ENCODE measurements around the gene OTUB1. TPM values are rescaled to one million over a fixed set of nuclear protein-coding genes. Genes with fewer than 3 reads are reported as not detected.

The OTUB1 gene
- total and polyA plus RNA-seq, 2 donors (not counting 1 experiment from before 2014, with no cell fraction given), result 78.2 to 119 TPM

GRCh38 chr11:63985812-63986155 lies 454 bp upstream of the OTUB1 start:
- peak overlapping the region; percentile 92 for H3K4me2 ChIP-seq (replicated peaks; ENCODE audit: low read depth, low read length, poor library complexity, severe bottlenecking)
- ChIA-PET CTCF (interaction anchor here (1.0 to 1.4 kb wide), 2 partner anchors 15 to 148 kb away, joined by 6 to 8 read pairs; partner anchors contain the start of gene MARK2), POLR2A (interaction anchor here (0.6 to 1.3 kb wide), 6 partner anchors 11 to 1521 kb away, joined by 3 to 6 read pairs (median 4); partner anchors contain the start of genes COX8A and MARK2)
- H3K4me1 Mint-ChIP-seq, result peaks cover 43% of the 10 kb centered on the region
- H3K9me3 Mint-ChIP-seq (ENCODE audit: insufficient read depth), result no peaks in the 10 kb centered on the region
- peak overlapping the region; percentile 97 for H3K27ac Mint-ChIP-seq
- peak overlapping the region; percentile 87 for H2AFZ ChIP-seq (ENCODE audit: insufficient read depth, low read depth, low read length, poor library complexity, severe bottlenecking)
- H3K79me2 ChIP-seq (ENCODE audit: control insufficient read depth, insufficient read depth, low read length), result peaks cover 53% of the 10 kb centered on the region
- H3K27me3 Mint-ChIP-seq, result no peaks in the 10 kb centered on the region
- peaks cover 22 to 42% of the 10 kb centered on the region in 2 donors for H3K4me1 ChIP-seq (ENCODE audit: control insufficient read depth in 2 of 2, insufficient read depth in 2 of 2, low read length in 2 of 2)
- DNase-seq (peak; percentile 78), ATAC-seq (ENCODE audit: low read depth) (peak; percentile 68)
- H3K4me3 ChIP-seq (ENCODE audit: control extremely low read depth in 1 of 5, extremely low read depth in 1 of 5, insufficient read depth in 1 of 5, low read depth in 2 of 5, low read length in 4 of 5), result peak overlapping the region; percentile 76 to 96 (median 93)
- H3K27ac ChIP-seq (ENCODE audit: low read length in 2 of 2), result peak overlapping the region; percentile 76 to 94
- H3K36me3 ChIP-seq (replicated peaks in 1 of 2; ENCODE audit: control extremely low read depth in 1 of 2, control insufficient read depth in 1 of 2, extremely low read depth in 1 of 2, insufficient read depth in 2 of 2, low read length in 1 of 2), result peaks cover 4 to 13% of the 10 kb centered on the region in 2 experiments
- no peaks in the 10 kb centered on the region for H3K27me3 ChIP-seq (replicated peaks in 1 of 4; ENCODE audit: control extremely low read depth in 1 of 4, control insufficient read depth in 3 of 4, insufficient read depth in 4 of 4, low read length in 3 of 4)
- peak overlapping the region; percentile 98 for H3K9ac ChIP-seq (ENCODE audit: low read length)
- intact Hi-C loops (cut with micrococcal nuclease), result loop anchor here (1.0 to 5.0 kb wide), 6 partner anchors 11 to 303 kb away; partner anchors contain the start of genes COX8A, MARK2, NAA40 and RTN3
- H3K9me3 ChIP-seq (ENCODE audit: control extremely low read depth in 1 of 3, control insufficient read depth in 2 of 3, insufficient read depth in 1 of 3, low read length in 2 of 3), result no peaks in the 10 kb centered on the region
- WGBS (ENCODE audit: insufficient coverage), result 0% methylated on average over 17 of the region's 18 CpGs
- peaks cover 30% of the 10 kb centered on the region for H4K20me1 ChIP-seq (ENCODE audit: control insufficient read depth, insufficient read depth, low read length, poor library complexity, severe bottlenecking)
- H3K4me3 Mint-ChIP-seq, result peak overlapping the region; percentile 99
- no peak for TF ChIP-seq EZH2 (IDR thresholded peaks at IDR 0.05; ENCODE audit: borderline replicate concordance, insufficient read depth, low read depth, low read length, poor library complexity, severe bottlenecking)
- no peak for TF ChIP-seq CTCF (IDR thresholded peaks at IDR 0.05)

GRCh38 chr11:63986932-63987513 lies 785 bp downstream of the OTUB1 start:
- H3K9ac ChIP-seq (ENCODE audit: low read length), result peak overlapping the region; percentile 98
- no peak for ATAC-seq (ENCODE audit: low read depth)
- ChIA-PET POLR2A (interaction anchor here (1.0 to 1.3 kb wide), 2 partner anchors 11 to 219 kb away, joined by 3 read pairs; no protein-coding TSS in a partner anchor), CTCF (interaction anchor here (1.0 to 1.1 kb wide), 2 partner anchors 13 to 209 kb away, joined by 4 to 5 read pairs; no protein-coding TSS in a partner anchor)
- peak overlapping the region in 1 of 2 donors; percentile 94 for H3K27ac ChIP-seq (ENCODE audit: low read length in 2 of 2)
- peaks cover 22 to 32% of the 10 kb centered on the region in 2 donors for H3K4me1 ChIP-seq (ENCODE audit: control insufficient read depth in 2 of 2, insufficient read depth in 2 of 2, low read length in 2 of 2)
- H3K27me3 ChIP-seq (replicated peaks in 1 of 4; ENCODE audit: control extremely low read depth in 1 of 4, control insufficient read depth in 3 of 4, insufficient read depth in 4 of 4, low read length in 3 of 4), result no peaks in the 10 kb centered on the region
- H3K79me2 ChIP-seq (ENCODE audit: control insufficient read depth, insufficient read depth, low read length), result peaks cover 50% of the 10 kb centered on the region
- H3K27me3 Mint-ChIP-seq, result no peaks in the 10 kb centered on the region
- peak overlapping the region; percentile 92 for H3K4me2 ChIP-seq (replicated peaks; ENCODE audit: low read depth, low read length, poor library complexity, severe bottlenecking)
- WGBS (ENCODE audit: insufficient coverage), result 59% methylated on average over 24 of the region's 25 CpGs
- H4K20me1 ChIP-seq (ENCODE audit: control insufficient read depth, insufficient read depth, low read length, poor library complexity, severe bottlenecking), result peaks cover 43% of the 10 kb centered on the region
- peaks cover 5 to 22% of the 10 kb centered on the region in 2 experiments for H3K36me3 ChIP-seq (replicated peaks in 1 of 2; ENCODE audit: control extremely low read depth in 1 of 2, control insufficient read depth in 1 of 2, extremely low read depth in 1 of 2, insufficient read depth in 2 of 2, low read length in 1 of 2)
- no peak for TF ChIP-seq CTCF (IDR thresholded peaks at IDR 0.05)
- no peak for TF ChIP-seq EZH2 (IDR thresholded peaks at IDR 0.05; ENCODE audit: borderline replicate concordance, insufficient read depth, low read depth, low read length, poor library complexity, severe bottlenecking)
- peak overlapping the region; percentile 76 to 96 (median 93) for H3K4me3 ChIP-seq (ENCODE audit: control extremely low read depth in 1 of 5, extremely low read depth in 1 of 5, insufficient read depth in 1 of 5, low read depth in 2 of 5, low read length in 4 of 5)
- peak overlapping the region; percentile 67 for H3K27ac Mint-ChIP-seq
- no peaks in the 10 kb centered on the region for H3K9me3 ChIP-seq (ENCODE audit: control extremely low read depth in 1 of 3, control insufficient read depth in 2 of 3, insufficient read depth in 1 of 3, low read length in 2 of 3)
- peak overlapping the region; percentile 78 for H3K4me3 Mint-ChIP-seq
- H3K4me1 Mint-ChIP-seq, result peaks cover 37% of the 10 kb centered on the region
- H3K9me3 Mint-ChIP-seq (ENCODE audit: insufficient read depth), result no peaks in the 10 kb centered on the region
- no peak for DNase-seq
- peak overlapping the region; percentile 87 for H2AFZ ChIP-seq (ENCODE audit: insufficient read depth, low read depth, low read length, poor library complexity, severe bottlenecking)
- intact Hi-C loops (cut with micrococcal nuclease), result loop anchor here (1.0 to 5.0 kb wide), 6 partner anchors 13 to 305 kb away; partner anchors contain the start of genes COX8A, MARK2, NAA40 and RTN3
